ENCODE measurements around the gene FAM163A.
"Not testable (repeated sequence)": the region's sequence is repeated elsewhere in the genome, so short reads cannot be mapped to it uniquely, and the experiment has no call there.

Gene FAM163A

DNA sequence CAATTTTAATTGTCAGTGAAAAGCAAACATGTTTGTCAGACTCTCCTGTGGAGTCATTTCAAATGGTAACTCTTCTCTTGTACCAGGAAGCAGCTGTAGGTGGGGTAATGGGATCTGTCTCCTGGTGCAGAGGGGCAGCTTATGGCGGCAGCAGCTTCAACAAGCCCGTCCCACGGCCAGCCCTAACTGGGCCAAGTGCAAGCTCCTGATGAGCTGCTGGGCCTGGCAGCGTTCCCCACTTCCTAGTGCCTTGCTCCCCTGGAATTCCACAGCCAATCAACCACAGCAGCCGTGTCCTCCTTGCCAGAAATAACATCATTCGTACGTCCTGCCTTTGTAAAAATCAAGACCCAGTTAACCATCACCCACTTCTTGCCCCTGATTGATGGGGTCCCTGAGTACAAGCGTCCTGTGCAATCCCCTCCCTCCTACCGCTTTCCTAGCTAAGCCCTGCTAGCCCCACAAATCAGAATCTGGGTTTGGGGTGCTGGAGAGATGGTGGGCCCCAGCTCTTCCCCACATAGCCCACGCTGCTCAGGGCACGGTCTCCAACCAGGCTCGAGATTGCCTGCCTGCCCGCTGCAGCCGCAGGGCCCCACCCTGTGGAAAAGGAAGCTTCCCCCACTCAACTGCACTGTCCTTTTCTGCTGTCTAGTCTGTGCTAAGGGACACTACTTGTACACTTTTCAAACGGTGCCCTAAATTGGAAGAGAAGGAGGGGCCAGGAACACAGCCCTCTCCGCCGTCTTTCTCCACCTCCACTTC lies 73.3 kb downstream of the FAM163A start:
- DNase-seq (ENCODE audit: low spot score), result no peak

DNA sequence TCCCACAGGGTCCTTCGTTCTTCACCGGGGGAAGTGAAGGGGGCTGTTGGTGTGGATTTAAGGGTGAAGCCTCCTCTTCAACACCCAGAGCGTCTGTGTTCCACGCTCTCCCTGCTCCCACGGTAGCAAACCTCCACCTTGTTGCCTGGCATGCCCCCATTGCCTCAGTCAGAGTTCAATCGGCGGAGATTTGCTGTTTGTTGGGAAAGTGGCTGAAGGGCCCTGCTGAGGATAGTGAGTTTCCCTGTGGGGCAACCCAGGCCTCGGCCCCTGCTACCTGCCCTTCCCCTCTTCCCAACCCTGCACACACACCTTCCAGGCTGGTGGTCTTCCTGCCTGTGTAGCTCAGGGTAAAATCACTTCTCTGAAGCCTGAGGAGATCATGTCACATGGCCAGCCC lies 74.0 kb downstream of the FAM163A start:
- DNase-seq (ENCODE audit: low spot score), result no peak

DNA sequence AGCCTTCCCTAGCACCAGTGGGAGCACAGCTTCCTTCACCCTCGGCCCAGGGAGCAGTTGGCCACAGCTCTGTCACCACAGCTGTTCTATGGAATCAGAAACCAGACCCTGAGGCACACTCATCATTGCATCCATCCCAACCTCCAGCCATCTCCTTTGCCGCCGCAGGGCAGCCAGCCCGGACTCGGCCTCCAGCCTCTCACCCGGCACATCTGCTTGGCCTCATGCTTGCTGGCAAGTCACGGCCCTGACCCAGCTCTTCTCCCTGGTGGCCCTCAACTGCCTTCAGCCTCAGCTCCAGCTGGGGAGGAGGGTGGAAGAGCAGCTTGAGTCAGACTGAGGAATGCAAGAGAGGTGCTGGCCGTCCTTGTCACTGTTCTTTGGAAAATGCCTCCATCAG lies 74.7 kb downstream of the FAM163A start:
- DNase-seq (ENCODE audit: low spot score), result no peak

DNA sequence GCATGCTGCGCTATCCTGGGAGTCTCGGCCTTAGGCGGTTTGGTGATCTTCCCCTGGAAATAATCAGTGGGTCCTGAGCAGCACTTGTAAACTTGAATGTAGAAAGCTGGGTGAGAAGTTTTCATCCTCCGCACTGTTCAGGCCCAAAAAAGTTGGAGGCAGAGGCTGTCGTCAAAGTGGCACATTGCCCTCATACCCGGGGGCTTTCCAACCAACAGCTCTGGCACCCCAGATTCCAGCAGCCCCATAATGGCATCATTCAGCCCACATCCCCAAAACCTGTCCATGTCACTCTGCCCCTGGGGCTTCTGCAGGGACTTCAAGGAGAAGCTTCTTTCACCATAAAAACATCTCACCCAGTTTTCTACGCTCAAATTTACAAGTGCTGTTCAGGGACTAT lies 75.2 kb downstream of the FAM163A start:
- no peak for DNase-seq (ENCODE audit: low spot score)

DNA sequence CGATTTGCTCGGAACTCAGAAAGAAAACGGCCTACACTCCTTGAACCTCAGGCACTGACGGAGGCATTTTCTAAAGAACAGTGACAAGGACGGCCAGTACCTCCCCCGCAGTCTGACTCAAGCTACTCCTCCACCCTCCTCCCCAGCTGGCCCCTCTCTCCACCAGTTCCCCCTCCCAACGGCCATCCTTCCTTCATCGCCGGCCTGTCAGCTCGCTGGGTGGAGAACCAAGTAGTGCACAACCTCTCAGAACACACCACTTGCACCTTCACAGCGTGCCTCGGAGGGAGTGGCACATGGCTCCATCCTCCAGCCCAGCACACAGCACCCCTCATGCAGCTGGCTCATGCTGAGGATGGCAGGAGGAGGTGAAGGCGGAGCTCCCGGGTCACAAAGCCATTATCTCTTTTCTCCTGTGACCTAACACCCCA lies 75.7 kb downstream of the FAM163A start:
- no peak for DNase-seq (ENCODE audit: low spot score)

DNA sequence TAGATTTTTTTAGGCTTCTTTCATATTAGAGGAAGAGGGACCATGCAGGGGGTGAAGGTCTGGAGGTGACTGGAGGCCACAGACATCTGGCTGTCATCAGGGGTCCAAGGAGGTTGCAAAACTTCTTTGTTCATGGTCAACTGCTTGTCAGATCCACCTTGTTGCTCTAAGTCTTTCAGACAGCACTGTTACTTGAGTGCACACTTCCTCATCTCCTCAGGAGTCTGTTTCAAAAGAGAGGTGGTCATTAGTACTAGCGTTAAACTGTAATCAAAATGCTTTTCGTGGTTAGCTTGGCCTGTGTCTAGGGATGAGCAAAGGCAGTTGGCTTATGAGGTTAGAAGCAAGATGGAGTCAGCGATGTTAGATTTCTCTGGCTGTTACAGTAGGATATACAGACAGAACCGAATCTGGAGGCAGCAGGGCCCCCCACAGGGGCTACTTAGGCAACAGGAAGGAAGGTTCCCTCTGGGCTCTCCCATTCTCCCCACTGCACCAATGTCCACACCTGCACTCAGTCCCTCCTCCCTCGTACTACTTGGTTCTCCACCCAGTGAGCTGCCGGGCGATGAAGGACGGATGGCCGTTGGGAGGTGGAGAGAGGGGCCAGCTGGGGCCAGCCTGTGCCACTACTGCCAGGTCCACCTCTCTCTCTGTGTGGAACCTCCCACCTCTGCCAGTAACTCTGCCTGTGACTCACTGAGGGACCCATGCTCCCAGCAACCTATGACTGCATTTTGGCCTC lies 77.3 kb downstream of the FAM163A start:
- no peak for DNase-seq (ENCODE audit: low spot score)

DNA sequence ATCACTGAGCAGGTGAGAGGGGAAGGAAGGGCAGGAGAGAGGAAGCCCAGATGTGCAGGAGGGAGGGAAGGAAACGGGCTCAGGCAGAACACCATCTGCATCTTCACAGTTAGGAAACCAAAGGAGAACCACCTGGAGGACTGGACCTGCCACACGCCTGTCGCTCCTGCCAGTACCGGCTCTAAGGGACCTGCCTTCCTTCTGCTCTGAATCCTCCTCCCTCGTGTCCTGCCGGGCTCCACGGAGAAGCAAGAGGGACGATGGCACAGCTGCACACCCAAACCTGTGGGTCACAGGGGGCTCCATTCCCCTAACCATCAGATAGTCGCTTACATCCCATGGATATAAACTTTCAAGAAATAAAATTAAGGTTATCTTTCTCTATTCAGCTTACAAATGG lies 78.4 kb downstream of the FAM163A start:
- DNase-seq (ENCODE audit: low spot score), result no peak

DNA sequence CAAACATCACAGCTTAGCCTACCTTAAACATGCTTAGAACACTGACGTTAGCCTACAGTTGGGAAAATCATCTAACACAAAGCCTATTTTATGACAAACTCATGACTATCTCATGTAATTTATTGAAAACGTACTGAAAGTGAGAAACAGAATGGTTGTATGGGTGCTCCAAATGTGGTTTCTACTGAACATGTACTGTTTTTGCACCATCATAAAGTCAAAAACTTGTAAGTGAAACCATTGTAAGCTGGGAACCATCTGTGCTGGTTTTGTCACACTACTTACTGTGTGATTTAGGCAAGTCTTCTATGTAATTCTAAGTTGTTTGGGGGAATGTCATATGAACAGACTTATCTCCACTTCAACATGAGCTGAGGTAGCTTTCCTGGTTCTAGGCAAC lies 79.0 kb downstream of the FAM163A start:
- DNase-seq (ENCODE audit: low spot score), result no peak

DNA sequence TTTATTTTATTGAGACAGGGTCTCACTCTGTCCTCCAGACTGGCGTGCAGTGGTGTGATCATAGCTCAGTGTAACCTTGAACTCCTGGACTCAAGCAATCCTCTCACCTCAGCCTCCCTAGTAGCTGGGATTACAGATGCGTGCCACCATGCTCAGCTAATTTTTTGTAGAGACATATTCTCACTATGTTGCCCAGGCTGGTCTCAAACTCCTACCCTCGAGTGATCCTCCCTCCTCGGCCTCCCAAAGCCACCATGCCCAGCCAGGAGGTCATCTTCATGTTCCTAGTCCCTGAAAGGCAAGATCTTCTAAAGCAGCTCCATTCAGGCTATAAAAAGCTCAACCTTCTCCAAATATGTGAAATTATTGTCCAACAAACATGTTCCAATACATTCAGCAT lies 80.6 kb downstream of the FAM163A start:
- no peak for DNase-seq (ENCODE audit: low spot score)

DNA sequence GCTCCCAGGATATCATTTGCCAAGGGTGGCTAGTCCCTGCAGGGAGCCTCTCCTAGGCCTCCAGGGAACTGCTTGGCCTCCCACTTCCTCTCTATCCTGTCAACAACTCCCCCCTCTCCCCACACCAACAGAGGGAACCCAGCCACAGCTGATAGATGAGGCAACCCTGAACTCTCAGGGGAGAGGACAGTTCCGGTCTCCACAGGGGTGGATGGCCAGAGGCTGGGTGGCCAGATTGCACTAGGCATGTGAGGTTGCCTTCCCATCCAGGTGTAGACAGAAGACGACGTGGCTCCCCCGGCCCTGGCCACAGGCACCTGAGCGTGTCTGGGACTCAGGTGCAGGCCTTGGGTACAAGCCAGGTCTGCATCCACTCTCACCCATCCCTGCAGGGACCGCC lies 81.2 kb downstream of the FAM163A start:
- no peak for DNase-seq (ENCODE audit: low spot score)

DNA sequence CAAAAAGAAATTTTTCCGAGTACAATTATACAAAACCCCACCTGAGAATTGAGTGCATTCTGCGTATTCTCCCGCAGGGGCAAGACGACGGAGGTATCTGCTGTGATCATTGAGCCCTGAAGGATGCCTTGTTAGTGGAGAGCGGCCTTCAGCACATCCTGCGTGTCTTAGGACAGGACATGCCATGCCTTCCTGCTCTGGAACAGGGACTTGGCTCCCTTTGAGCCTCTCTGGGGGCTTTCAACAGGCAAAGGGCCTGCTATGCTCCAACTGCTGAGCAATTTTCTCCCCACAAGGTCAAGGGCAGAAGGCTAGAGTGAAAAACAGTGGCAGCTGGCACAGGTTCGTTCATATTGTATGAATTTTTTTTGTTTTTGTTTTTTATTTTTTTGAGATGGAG lies 82.1 kb downstream of the FAM163A start:
- no peak for DNase-seq (ENCODE audit: low spot score)

DNA sequence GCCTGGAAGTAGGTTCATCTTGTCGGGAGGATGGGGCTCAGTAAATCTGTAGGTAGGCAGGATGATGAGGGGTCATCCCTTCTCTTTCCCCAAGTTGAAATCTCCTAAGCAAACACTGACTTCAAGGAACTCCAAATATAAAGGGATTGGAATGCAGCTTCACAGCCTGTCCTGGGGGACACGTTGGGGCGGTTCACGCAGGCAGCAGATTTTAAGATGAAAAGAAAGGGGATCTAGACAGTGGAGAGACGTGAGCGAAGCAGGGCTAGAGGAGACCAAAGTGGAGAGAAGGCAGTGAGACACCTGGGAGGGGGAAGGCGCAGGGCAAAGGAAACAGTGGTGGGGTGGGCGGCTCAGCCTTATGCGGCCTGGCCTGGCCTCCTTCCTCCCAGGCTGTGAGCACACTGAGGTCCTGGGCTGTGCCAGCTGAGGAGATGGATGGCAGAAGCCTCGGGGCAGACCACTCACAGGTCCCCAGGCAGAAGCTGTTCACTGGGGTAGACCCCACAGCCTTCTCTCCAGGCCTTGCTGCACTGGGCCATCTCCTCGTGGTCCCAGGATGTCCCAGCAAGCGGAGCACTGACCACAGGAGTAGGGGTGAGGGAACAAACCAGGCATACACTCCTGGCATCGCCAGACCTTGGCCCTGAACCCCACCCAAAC lies 82.8 kb downstream of the FAM163A start:
- no peak for DNase-seq (ENCODE audit: low spot score)

DNA sequence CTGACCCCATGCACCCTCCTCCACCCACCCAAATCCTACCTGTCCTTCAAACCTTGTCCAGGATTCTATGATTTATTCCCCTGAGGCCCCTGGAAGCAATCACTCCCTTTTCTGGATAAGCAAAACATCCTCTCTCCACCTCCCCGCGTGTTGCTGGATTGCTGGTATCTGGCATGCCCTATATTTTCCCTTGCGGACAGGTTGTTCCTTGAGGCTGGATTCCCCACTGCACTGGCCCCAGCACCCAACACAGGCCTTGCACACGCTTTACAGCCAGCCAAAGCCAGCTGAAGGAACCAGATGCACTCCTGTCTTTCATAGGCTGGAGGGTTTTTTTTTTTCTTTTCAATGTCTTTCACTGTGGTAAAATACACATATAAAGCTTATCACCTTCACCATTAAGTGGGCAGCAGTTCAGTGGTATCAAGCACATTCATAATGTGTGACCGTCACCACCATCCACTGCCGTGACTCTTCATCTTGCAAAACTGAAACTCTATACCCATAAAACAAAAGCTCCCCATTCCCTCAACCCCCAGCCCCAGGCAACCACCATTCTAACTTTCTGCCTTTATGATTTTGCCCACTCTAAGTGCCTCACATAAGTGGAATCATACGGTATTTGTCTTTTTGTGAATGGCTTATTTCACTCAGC lies 83.7 kb downstream of the FAM163A start:
- DNase-seq (ENCODE audit: low spot score), result no peak

DNA sequence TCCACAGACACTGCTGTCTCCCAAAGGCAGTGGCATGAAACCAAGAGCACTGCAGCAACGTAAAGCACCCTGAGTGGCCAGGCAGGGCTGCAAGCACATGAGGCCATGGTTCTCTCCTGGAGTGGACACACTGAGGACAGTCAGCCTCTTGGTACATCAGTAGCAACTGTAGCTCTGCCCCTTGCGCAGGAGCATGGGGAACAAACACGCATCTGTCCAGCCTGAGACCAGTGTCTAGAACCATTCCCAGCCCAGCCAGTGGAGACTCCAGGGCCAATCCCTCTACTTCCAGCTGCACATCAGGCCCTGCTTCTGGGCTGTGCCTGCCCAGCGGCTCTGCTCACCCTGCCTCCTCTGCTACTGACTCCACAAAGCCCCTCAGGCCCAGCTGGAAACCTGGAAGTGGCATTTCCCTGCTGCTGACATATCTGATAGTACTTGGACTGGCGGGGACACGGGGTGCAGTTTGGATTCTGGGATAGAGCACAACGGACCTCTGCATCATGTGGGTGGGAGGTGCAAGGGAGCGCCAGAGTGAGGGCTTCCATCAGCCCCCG lies 85.5 kb downstream of the FAM163A start:
- DNase-seq (ENCODE audit: low spot score), result no peak

DNA sequence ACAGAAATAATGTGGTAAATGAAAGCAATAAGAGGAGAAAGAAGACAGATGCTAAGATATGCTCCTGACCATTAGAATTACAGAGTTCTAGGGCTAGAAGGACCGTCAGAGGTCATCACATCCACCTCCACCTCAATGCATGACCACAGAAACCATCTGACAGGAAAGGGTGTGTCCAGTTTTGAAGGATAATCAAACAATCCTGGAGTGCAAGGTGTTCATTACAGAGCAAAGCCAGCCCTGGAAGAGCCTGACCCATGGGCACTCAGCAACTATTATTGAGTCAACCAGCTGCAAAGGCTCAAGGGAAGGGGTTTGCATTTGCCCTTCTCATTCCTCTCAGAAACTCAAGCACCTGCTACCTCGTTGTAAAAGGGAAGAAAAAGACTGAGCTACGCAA lies 88.1 kb downstream of the FAM163A start:
- no peak for DNase-seq (ENCODE audit: low spot score)

DNA sequence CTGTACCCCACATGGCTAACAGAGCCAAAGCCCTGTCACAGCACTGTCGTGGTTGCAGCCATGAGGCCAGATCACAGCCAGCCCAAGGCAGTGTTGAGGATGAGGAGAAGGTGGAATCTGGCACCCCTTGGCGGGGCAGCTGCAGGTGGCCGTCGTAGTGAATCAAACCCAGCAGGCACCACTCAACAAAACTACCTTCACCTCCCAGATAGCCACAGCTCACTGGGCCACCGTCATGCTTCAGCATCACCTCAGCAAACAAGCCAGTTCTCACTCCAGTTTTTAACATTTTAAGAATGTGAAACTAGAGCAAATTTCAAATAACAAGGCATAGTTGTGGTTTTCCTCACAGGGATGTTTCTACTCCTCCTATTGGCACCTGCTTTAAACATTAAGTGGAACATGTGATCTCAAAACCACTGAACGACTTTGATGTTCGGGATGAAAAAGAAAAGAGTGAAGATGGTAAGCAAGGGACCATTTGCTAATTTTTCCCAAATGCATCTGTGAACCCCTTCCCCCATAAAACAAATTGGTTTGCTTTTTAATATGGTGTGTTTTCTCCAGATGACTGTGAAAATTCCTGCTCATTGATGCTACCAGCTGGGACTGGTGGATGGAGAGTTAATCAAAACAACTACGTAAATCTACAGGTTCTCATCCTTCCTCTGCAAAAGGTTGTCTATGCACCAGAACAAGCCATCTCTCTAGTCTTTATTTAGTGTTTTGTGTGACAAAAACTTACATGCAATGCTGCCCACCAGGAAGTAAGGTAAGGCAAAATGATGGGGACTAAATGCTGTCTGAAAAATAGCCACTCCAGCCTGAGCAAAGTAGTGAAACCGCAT lies 89.0 kb downstream of the FAM163A start:
- no peak for DNase-seq (ENCODE audit: low spot score)

DNA sequence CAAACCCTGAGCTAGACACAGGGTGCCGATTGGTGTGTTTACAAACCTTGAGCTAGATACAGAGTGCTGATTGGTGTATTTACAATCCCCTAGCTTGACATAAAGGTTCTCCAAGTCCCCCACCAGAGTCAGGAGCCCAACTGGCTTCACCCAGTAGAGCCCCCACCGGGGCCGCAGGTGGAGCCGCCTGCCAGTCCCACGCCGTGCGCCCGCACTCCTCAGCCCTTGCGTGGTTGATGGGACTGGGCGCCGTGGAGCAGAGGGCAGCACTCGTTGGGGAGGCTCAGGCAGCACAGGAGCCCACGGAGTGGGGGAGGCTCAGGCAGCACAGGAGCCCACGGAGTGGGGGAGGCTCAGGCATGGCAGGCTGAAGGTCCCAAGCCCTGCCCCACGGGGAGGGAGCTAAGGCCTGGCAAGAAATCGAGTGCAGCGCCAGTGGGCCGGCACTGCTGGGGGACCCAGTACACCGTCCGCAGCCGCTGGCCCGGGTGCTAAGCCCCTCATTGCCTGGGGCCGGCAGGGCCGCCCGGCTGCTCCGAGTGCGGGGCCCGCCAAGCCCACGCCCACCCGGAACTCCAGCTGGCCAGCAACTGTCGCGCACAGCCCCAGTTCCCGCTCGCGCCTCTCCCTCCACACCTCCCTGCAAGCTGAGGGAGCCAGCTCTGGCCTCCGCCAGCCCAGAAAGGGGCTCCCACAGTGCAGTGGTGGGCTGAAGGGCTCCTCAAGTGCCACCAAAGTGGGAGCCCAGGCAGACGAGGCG lies 93.8 kb downstream of the FAM163A start:
- not testable (repeated sequence) for DNase-seq (ENCODE audit: low spot score)

DNA sequence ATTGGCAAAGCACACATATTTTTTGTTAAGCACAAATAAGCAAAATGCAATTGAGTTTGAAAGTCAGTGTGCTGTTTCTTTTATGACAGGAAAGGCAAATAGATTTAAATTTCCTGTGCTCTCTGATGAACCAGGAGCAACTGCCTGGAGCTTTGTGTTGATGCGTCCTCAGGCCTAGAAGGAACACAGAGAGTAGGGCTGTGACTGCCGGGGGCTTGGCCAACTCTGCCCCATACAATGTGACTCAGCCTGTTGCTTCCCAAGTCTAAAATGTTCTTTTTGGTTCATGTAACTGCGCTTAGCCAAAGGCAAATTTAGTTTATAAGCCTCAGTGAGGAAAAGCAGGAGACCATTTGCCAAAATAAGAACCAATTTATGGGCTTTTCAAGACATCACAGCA lies 97.0 kb downstream of the FAM163A start:
- no peak for DNase-seq (ENCODE audit: low spot score)

DNA sequence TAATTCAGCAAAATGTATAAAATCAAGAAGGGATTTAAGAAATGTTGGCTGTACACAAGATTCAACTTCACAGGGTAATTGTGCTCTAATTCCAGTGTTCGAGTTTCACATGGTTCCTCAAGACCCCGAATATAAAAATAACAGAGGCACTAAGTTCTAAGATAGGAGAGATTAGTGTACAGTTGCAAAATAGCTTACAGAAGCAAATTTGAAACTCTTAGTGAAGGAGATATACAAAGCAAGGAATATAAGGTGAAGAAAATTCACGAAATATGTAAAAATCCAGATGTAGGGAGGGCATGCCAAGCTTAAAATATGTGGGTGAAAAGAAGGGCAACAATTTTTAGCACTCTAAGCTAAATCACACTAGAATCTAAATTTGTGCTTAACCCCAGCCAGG lies 105.1 kb downstream of the FAM163A start:
- DNase-seq (ENCODE audit: low spot score), result no peak

DNA sequence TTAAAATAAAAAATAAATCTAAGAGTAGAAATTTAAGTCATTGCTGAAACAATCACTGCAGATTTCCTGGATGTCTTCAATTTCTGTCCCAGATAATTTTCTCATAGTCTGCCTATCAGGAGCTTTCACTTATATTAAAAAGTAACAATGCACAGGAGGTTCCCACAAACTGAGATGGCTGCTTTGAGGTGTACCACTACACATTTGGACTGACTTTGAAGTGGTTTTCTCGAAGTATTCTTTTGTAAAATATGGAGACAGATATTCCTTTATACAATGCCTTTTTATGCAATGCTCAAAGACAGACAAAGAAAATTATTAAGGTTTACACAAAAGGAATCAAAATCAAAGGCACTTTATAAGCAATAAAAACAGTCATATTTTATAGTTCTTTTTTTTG lies 110.0 kb downstream of the FAM163A start:
- no peak for DNase-seq (ENCODE audit: low spot score)

DNA sequence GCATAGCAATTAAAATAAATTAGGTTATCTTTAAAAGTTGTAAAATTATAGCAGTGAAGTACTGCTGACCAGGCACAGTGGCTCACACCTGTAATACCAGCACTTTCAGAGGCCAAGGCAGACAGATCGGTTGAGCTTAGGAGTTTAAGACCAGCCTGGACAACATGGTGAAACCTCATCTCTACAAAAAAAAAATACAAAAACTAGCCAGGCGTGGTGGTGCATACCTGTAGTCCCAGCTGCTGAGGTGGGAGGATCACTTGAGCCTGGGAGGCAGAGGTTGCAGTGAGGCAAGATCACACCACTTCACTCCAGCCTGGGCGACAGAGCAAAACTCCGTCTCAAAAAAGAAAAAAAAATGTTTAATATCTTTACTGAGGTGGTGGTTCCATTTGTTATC lies 112.7 kb downstream of the FAM163A start:
- DNase-seq (ENCODE audit: low spot score), result not testable (repeated sequence)

Data from D341Med (cell line).